Sigmoid colon (tissue), 3 donors: Measurements from ENCODE around the gene HERC4.

Experiments
- POLR2A ChIP-seq, 2 donors: fragments of 450-650 bp; IDR thresholded peaks; one replicate each; pipeline ENCODE4 v1.6.1; 2016; ENCODE audit warnings: antibody characterized with exemption in 2 of 2, mild to moderate bottlenecking in 2 of 2, moderate library complexity in 2 of 2
- TF ChIP-seq, protein P1 (sequence below), 4 experiments: fragments of 450-650 bp in 3 of 4; fragments of 200-600 bp in 1 of 4; IDR thresholded peaks; one replicate each; pipeline ENCODE4 v1.5.1; 2016 to 2019; ENCODE audit warnings: antibody characterized with exemption in 4 of 4, mild to moderate bottlenecking in 3 of 4, moderate library complexity in 2 of 4

DNA sequence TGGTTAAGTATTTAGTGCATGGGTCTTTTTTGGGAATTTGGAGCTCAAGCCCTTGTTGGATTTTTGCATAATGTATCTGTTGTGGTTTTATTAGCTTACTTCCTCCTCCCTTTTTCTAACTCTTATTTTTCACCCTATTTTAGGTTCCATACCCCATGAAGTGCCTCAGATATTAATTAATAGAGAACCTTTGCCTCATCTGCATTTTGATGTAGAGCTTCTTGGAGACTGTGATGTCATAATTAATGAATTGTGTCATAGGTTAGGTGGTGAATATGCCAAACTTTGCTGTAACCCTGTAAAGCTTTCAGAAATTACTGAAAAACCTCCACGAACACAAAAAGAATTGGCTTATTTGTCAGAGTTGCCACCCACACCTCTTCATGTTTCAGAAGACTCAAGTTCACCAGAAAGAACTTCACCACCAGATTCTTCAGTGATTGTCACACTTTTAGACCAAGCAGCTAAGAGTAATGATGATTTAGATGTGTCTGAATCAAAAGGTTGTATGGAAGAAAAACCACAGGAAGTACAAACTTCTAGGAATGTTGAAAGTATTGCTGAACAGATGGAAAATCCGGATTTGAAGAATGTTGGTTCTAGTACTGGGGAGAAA is 162.6 kb downstream of the HERC4 start:
- no peak for TF ChIP-seq POLR2A (IDR thresholded peaks at IDR 0.05)
- TF ChIP-seq, protein P1, sequence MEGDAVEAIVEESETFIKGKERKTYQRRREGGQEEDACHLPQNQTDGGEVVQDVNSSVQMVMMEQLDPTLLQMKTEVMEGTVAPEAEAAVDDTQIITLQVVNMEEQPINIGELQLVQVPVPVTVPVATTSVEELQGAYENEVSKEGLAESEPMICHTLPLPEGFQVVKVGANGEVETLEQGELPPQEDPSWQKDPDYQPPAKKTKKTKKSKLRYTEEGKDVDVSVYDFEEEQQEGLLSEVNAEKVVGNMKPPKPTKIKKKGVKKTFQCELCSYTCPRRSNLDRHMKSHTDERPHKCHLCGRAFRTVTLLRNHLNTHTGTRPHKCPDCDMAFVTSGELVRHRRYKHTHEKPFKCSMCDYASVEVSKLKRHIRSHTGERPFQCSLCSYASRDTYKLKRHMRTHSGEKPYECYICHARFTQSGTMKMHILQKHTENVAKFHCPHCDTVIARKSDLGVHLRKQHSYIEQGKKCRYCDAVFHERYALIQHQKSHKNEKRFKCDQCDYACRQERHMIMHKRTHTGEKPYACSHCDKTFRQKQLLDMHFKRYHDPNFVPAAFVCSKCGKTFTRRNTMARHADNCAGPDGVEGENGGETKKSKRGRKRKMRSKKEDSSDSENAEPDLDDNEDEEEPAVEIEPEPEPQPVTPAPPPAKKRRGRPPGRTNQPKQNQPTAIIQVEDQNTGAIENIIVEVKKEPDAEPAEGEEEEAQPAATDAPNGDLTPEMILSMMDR (IDR thresholded peaks at IDR 0.05), result no peak
